Measurements from ENCODE around the gene HTR1E. TPM values are rescaled to one million over a fixed set of nuclear protein-coding genes. Genes with fewer than 3 reads are reported as not detected.

HTR1E gene
- total RNA-seq, 1 donor from 2014 or later, result not detected

GRCh38 chr6:87012035-87012434 is 74.7 kb downstream of the HTR1E start:
- DNase-seq (ENCODE audit: low read depth), result no peak
- TF ChIP-seq CTCF (IDR thresholded peaks at IDR 0.05; ENCODE audit: insufficient read depth, low read depth, low read length), result no peak
- TF ChIP-seq EZH2 (IDR thresholded peaks at IDR 0.05; ENCODE audit: insufficient read depth, low read length), result no peak
- no peak overlapping the region for H2AFZ ChIP-seq (ENCODE audit: low read depth, low read length)
- no peak overlapping the region for H3K9ac ChIP-seq (ENCODE audit: low read length)
- no peaks in the 10 kb centered on the region for H3K27me3 ChIP-seq (ENCODE audit: insufficient read depth, low read length)
- no peaks in the 10 kb centered on the region for H4K20me1 ChIP-seq (ENCODE audit: insufficient read depth, low read length)
- Mint-ChIP-seq H3K27me3 (ENCODE audit: low read depth, unreplicated experiment) (no peaks in the 10 kb centered on the region), H3K4me1 (ENCODE audit: low read depth, unreplicated experiment) (no peaks in the 10 kb centered on the region), H3K9me3 (ENCODE audit: unreplicated experiment) (peaks cover 4% of the 10 kb centered on the region), H3K27ac (ENCODE audit: unreplicated experiment) (no peak overlapping the region), H3K4me3 (ENCODE audit: unreplicated experiment) (no peak overlapping the region), H3K36me3 (ENCODE audit: low read depth, unreplicated experiment) (no peaks in the 10 kb centered on the region)
- H3K4me2 ChIP-seq (ENCODE audit: low read length), result no peak overlapping the region
- H3K79me2 ChIP-seq (ENCODE audit: insufficient read depth, low read length), result no peaks in the 10 kb centered on the region
- FAIRE-seq, result no peak
- H3K36me3 ChIP-seq (ENCODE audit: insufficient read depth, low read length), result no peaks in the 10 kb centered on the region
- H3K9me3 ChIP-seq (ENCODE audit: insufficient read depth, low read depth, low read length), result no peaks in the 10 kb centered on the region
- H3K4me1 ChIP-seq (ENCODE audit: insufficient read depth, low read length), result no peaks in the 10 kb centered on the region
- H3K27ac ChIP-seq (ENCODE audit: low read depth, low read length), result no peak overlapping the region
- no peak overlapping the region for H3K4me3 ChIP-seq (ENCODE audit: insufficient read depth, low read depth, low read length)

DNA sequence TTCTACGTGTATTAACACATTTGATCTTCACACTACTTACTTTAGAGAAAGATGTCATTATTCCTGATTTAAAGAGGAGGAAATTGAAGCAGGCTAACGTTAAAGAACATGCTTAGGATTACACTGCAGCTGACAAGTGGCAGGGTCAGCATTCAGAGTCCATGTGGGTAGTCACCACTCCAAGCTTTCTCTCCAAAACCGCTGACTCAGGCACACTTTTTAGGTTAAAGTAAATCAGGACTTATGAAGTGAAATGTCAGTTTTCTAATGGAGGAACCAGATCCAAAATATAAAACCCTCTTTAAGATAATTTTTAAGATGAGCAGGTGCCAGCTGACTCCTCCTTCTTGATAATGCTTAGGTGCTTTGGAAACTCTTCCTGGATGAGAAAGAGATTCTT is 75.4 kb downstream of the HTR1E start:
- FAIRE-seq (no peak), DNase-seq (ENCODE audit: low read depth) (no peak)
- Histone ChIP-seq H3K9me3 (ENCODE audit: insufficient read depth, low read depth, low read length) (no peaks in the 10 kb centered on the region), H3K79me2 (ENCODE audit: insufficient read depth, low read length) (no peaks in the 10 kb centered on the region), H2AFZ (ENCODE audit: low read depth, low read length) (no peak overlapping the region), H3K4me3 (ENCODE audit: insufficient read depth, low read depth, low read length) (no peak overlapping the region), H3K9ac (ENCODE audit: low read length) (no peak overlapping the region), H3K36me3 (ENCODE audit: insufficient read depth, low read length) (no peaks in the 10 kb centered on the region), H4K20me1 (ENCODE audit: insufficient read depth, low read length) (no peaks in the 10 kb centered on the region), H3K27me3 (ENCODE audit: insufficient read depth, low read length) (no peaks in the 10 kb centered on the region), H3K27ac (ENCODE audit: low read depth, low read length) (no peak overlapping the region), H3K4me2 (ENCODE audit: low read length) (no peak overlapping the region), H3K4me1 (ENCODE audit: insufficient read depth, low read length) (no peaks in the 10 kb centered on the region)
- Mint-ChIP-seq H3K4me3 (ENCODE audit: unreplicated experiment) (no peak overlapping the region), H3K9me3 (ENCODE audit: unreplicated experiment) (peaks cover 4% of the 10 kb centered on the region), H3K27ac (ENCODE audit: unreplicated experiment) (no peak overlapping the region), H3K27me3 (ENCODE audit: low read depth, unreplicated experiment) (no peaks in the 10 kb centered on the region), H3K4me1 (ENCODE audit: low read depth, unreplicated experiment) (no peaks in the 10 kb centered on the region), H3K36me3 (ENCODE audit: low read depth, unreplicated experiment) (no peaks in the 10 kb centered on the region)
- TF ChIP-seq CTCF (IDR thresholded peaks at IDR 0.05; ENCODE audit: insufficient read depth, low read depth, low read length) (no peak), EZH2 (IDR thresholded peaks at IDR 0.05; ENCODE audit: insufficient read depth, low read length) (no peak)

GRCh38 chr6:87016772-87017171 is 79.4 kb downstream of the HTR1E start:
- Histone ChIP-seq H3K79me2 (ENCODE audit: insufficient read depth, low read length) (no peaks in the 10 kb centered on the region), H4K20me1 (ENCODE audit: insufficient read depth, low read length) (no peaks in the 10 kb centered on the region), H3K27me3 (ENCODE audit: insufficient read depth, low read length) (no peaks in the 10 kb centered on the region), H2AFZ (ENCODE audit: low read depth, low read length) (no peak overlapping the region), H3K4me1 (ENCODE audit: insufficient read depth, low read length) (no peaks in the 10 kb centered on the region), H3K4me2 (ENCODE audit: low read length) (no peak overlapping the region), H3K9me3 (ENCODE audit: insufficient read depth, low read depth, low read length) (no peaks in the 10 kb centered on the region), H3K36me3 (ENCODE audit: insufficient read depth, low read length) (no peaks in the 10 kb centered on the region), H3K4me3 (ENCODE audit: insufficient read depth, low read depth, low read length) (no peak overlapping the region), H3K27ac (ENCODE audit: low read depth, low read length) (no peak overlapping the region), H3K9ac (ENCODE audit: low read length) (no peak overlapping the region)
- Mint-ChIP-seq H3K36me3 (ENCODE audit: low read depth, unreplicated experiment) (no peaks in the 10 kb centered on the region), H3K27ac (ENCODE audit: unreplicated experiment) (no peak overlapping the region), H3K27me3 (ENCODE audit: low read depth, unreplicated experiment) (peaks cover 11% of the 10 kb centered on the region), H3K9me3 (ENCODE audit: unreplicated experiment) (peaks cover 1% of the 10 kb centered on the region), H3K4me3 (ENCODE audit: unreplicated experiment) (no peak overlapping the region), H3K4me1 (ENCODE audit: low read depth, unreplicated experiment) (no peaks in the 10 kb centered on the region)
- no peak for DNase-seq (ENCODE audit: low read depth)
- no peak for TF ChIP-seq CTCF (IDR thresholded peaks at IDR 0.05; ENCODE audit: insufficient read depth, low read depth, low read length)
- TF ChIP-seq EZH2 (IDR thresholded peaks at IDR 0.05; ENCODE audit: insufficient read depth, low read length), result no peak
- no peak for FAIRE-seq

All from astrocyte (in vitro differentiated cells and primary cell).